Renal cortex interstitium (tissue), 15 donors: ENCODE data around the gene FREM3. TPM values are rescaled to one million over a fixed set of nuclear protein-coding genes. Genes with fewer than 3 reads are reported as not detected.
"Not testable (repeated sequence)": the region's sequence is repeated elsewhere in the genome, so short reads cannot be mapped to it uniquely, and the experiment has no call there.

Experiments
- DNase-seq, 11 donors: peaks; one replicate each; pipeline ENCODE4 v3.0.0-alpha.2; 2013; ENCODE audit warnings: low read depth in 9 of 11, low spot score in 4 of 11; ENCODE audit errors: extremely low read depth in 1 of 11
- long read RNA-seq, 16 experiments: transcript quantifications; one replicate each; lab custom pipeline, GENCODE V29; 2026
- polyA plus RNA-seq, 3 donors: library from polyadenylated mRNA; unstranded; fragments of 120-200 nt; gene quantifications; one replicate each; pipeline ENCODE4 v1.2.1, GENCODE V29; 2013; ENCODE audit not compliant: insufficient read length in 3 of 3

Gene FREM3
- under 1 TPM; 0.10 to 0.36 (median 0.17) TPM for polyA plus RNA-seq
- long read RNA-seq, donor 1: 0 reads
- long read RNA-seq, donor 2: 0 reads
- long read RNA-seq, donor 3: 0 reads
- long read RNA-seq, donor 4: 0 reads
- long read RNA-seq, donor 5: 0 reads
- long read RNA-seq, donor 6: 0 reads
- long read RNA-seq, donor 7: 0 reads
- long read RNA-seq, donor 8: 0 reads
- long read RNA-seq, donor 9: 0 reads
- long read RNA-seq, donor 10: 0 reads
- long read RNA-seq, donor 11: 0 reads
- long read RNA-seq, donor 12: 0 reads
- long read RNA-seq, donor 13: 0 reads
- long read RNA-seq, donor 14: 0 reads
- long read RNA-seq, donor 15: 0 reads
- long read RNA-seq, donor 16: 0 reads

- DNase-seq: peak in 1 of 11 donors; percentile 20
Observed at GRCh38 chr4:143700416-143701352, at the start of gene FREM3. FREM3 (minus strand) TSS chr4:143700675; CDS start chr4:143700675, 0 bp downstream.

- DNase-seq: no peak
Observed at GRCh38 chr4:143745874-143746273, 45.4 kb upstream of the FREM3 start.

- DNase-seq: no peak
Observed at GRCh38 chr4:143743591-143743990, 43.1 kb upstream of the FREM3 start.

DNA sequence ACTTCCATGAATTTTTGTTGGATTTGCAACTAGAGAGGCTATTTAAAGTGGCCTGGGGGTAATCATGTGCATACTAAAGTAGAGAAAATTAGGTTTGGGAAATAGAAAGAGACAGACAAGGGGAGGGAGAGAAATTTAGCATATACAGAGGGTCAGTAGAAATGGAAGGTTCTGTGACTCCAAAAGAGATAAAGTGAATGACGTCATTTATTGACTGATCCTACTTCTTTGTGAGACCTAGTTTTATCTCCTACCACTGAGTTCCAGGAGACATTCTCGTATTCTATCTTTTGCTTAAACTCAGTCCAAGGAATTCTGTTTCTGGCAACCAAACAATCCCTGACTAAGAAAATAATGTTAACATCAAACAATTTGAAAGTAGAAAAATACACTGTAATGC lies 42.4 kb upstream of the FREM3 start:
- DNase-seq: no peak

GRCh38 chr4:143736861-143737260 lies 36.4 kb upstream of the FREM3 start:
- DNase-seq: no peak

DNA sequence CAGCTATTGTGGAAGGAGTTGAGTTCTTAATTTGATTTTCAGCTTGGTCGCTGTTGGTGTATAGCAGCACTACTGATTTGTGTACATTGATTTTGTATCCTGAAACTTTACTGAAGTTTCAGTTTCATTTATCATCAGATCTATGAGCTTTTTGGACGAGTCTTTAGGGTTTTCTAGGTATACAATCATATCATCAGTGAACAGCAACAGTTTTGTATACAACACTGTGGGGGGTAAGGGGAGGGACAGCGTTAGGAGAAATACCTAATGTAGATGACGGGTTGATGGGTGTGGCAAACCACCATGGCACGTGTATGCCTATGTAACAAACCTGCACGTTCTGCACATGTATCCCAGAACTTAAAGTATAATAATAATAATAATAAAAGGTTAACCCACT lies 35.6 kb upstream of the FREM3 start:
- DNase-seq: not testable (repeated sequence)

DNA sequence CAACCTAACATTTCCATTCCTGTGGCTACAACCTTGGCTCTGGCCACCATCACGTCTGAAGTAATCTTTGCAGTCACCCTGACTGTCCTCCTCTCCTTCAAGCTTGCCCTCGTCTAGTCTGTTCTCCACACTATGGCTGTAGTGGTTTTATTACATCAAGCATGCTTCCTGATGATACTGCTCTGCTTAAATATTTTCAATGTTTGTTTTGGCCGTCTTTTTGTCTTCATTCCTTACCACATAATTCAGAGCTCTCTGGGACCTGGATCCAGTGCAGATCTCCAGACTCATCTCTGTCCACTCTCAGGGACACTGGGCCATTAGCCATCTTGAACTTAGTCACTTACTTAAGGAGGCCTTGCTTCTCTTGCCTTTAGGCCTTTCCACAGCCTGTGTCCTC lies 27.7 kb upstream of the FREM3 start:
- DNase-seq: no peak

DNA sequence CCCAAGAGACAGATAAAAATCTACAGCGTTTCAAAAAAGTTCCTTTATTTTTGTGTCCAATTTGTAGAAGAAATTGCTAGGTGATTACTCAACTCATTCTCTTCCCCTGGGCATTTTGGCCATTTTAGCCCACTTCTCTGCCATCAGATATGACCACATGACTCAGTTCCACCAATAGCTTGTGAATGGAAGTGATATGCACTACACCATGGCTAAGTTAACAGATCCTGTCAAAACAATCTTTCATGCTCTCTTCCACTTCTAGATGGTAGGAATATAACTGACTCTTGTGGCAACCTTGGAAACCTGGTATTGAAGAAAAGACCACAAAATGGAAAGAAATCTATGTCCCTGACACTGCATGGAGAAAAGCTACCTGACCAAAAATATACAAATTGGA lies 26.2 kb upstream of the FREM3 start:
- no peak for DNase-seq

DNA sequence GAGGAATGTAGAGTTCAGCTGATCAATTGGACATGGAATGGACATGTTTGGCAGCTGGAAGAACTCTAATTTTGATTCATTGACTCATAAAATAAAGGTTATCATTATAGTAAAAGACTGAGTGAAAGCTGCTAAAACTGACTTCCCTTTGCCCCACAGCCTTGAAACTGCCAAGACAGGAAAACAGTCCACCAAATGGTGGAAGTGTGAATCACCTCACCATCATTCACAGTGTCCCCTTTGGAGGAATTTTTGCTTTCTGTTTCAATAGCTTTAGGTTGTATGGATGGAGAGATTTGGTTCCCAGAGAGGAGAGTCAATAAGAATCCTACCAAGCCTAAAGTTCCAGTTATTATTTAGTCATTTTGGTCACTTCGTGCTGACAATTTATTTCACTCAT lies 20.8 kb upstream of the FREM3 start:
- DNase-seq: no peak

DNA sequence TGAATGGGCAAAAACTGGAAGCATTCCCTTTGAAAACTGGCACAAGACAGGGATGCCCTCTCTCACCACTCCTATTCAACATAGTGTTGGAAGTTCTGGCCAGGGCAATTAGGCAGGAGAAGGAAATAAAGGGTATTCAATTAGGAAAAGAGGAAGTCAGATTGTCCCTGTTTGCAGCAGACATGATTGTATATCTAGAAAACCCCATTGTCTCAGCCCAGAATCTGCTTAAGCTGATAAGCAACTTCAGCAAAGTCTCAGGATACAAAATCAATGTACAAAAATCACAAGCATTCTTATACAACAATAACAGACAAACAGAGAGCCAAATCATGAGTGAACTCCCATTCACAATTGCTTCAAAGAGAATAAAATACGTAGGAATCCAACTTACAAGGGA lies 18.3 kb upstream of the FREM3 start:
- DNase-seq: not testable (repeated sequence)

- DNase-seq: no peak
Observed at GRCh38 chr4:143713955-143714625, 13.6 kb upstream of the FREM3 start.

DNA sequence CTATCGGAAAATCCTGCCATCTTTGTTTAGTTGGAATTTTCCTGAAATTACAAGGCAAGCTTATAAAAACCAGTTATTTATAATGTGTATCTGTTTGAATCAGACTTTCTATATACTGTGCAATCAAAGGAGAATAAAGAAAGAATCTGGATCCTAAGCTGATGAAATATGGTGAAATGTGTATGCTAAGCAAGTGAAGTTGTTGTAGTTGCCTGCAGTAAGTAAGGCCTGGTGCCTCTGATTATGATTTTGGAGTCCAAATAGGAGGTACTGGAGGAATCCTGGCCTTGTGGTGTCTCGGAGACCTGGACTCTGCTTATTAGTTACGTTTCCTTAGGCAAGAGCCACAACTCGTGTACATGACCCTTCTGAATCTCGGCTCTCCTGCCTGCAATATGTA lies 13.1 kb upstream of the FREM3 start:
- no peak for DNase-seq

DNA sequence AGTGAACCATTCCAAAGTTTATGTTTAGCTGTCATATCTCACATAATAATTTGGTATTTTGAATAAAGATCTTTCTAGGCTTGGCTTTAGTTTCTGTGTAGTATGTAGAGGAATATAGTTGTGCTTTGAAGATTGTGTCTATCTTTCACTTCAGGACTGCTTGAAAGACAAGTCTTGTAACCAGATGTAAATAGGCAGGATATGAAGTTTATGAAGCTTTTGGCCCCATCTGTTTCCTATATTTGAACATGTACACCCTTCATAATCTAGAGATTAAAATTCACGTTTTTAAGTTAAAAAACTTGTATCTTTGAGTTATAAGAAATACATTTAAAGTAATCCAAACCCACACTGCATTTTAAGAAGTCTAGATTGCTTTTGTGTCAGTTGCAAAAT lies 11.7 kb upstream of the FREM3 start:
- DNase-seq: no peak

DNA sequence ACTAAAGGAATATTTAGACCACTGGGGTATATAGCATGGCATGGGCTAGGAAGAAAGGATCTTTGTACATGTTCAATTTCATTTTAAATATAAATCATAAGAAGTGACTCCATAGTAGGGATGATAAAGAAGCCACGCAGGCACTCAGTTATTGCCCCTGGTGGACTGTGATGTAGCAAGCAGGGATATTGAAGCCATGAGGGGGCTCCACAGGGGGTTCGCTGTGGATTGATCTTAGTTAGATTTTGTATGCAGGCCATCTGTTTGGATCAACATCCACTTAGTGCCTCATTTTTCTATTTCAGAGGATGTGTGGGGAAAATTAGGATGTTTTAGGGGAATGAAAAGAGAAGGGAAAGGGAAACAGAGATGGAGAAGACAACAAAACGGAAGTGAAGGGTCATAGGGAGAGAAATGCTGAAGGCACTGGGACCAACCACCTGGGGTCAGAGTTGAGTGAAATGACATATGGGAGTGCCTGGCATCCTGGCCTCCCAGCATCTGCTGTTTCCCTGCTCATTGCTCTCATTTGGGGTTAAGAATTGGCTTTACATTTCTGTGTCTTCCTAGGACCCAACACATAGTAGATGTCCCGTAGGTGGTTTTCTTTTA lies 11.2 kb upstream of the FREM3 start:
- no peak for DNase-seq

DNA sequence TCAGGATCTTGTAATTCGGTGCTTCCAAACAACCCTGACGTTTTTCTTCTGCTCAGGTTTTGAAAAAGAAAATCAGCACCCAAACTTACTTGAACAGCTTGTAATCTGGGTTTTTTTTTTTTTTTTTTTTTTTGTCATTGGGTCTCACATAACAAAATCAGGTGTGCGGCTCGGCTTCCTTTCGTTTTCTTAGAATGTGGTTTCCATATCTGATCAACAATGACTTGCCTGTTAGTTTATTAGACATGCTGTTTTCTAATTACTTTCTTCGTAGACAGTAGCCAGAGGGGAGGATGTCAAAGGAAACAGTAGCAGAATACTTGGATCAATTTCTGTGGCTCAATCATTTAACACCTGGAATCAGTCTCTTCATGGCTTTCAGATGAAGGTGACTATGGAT lies 890 bp upstream of the FREM3 start:
- DNase-seq: no peak

- peak in 7 of 11 donors; percentile 15 to 50 (median 44) for DNase-seq
Observed at GRCh38 chr4:143700046-143700415, 444 bp downstream of the FREM3 start.

GRCh38 chr4:143699331-143700045 lies 987 bp downstream of the FREM3 start:
- no peak for DNase-seq

GRCh38 chr4:143693856-143694255 lies 6.6 kb downstream of the FREM3 start:
- no peak for DNase-seq

DNA sequence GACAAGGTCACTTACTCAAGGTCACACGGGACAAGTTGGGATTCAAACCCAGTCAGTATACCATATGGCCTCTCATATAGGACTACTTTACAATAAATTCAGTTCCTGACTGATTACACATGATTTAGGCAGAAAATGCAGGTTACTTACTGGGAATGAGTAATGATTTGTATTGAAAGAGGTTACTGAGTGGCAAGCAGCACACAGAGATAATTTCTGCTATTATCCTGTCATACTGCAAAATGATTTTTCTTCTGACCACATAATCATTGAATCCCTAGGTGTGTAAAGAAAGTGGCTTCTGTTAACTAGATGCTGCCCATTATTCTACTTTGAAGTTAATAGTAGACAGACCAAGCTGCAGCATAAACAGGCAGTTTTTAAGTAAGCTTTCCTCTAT lies 8.2 kb downstream of the FREM3 start:
- no peak for DNase-seq
